Right lobe of liver (tissue), 6 donors: Measurements from ENCODE around the gene FAM210B. TPM values are rescaled to one million over a fixed set of nuclear protein-coding genes. Genes with fewer than 3 reads are reported as not detected.

ENCODE experiments used
- ATAC-seq, 4 donors: fragments of 200-7000 bp; cut with Tn5 transposase; one replicate each; pipeline ENCODE4 v1.9.1; 2020; ENCODE audit warnings: mild to moderate bottlenecking in 4 of 4, moderate library complexity in 4 of 4
- DNase-seq, 3 donors: peaks; one replicate each; pipeline ENCODE4 v3.0.0-alpha.2; 2020
- H3K27ac ChIP-seq, 3 donors: fragments of 200-600 bp; one replicate each; pipeline ENCODE4 v1.8.0; 2022
- H3K27me3 ChIP-seq, 2 donors: fragments of 200-600 bp; one replicate each; pipeline ENCODE4 v1.8.0; 2022
- H3K36me3 ChIP-seq, 4 donors: fragments of 200-600 bp; sonication (generic) in 1 of 4; one replicate each; pipeline versions ENCODE4 v1.5.1 to v1.8.0; 2017 to 2022; ENCODE audit warnings: control low read depth in 1 of 4
- H3K4me1 ChIP-seq, 4 donors: fragments of 200-600 bp; sonication (generic) in 1 of 4; one replicate each; pipeline versions ENCODE4 v1.5.1 to v1.8.0; 2017 to 2022; ENCODE audit warnings: control low read depth in 1 of 4
- H3K4me3 ChIP-seq, 3 donors: fragments of 200-600 bp; one replicate each; pipeline ENCODE4 v1.8.0; 2022
- H3K9me3 ChIP-seq, 4 donors: fragments of 200-600 bp; sonication (generic) in 1 of 4; one replicate each; pipeline versions ENCODE4 v1.5.1 to v1.8.0; 2017 to 2022; ENCODE audit warnings: control low read depth in 1 of 4
- CTCF ChIP-seq, 4 donors: fragments of 200-600 bp in 3 of 4; fragments of 450-650 bp in 1 of 4; IDR thresholded peaks; one replicate each; pipeline versions ENCODE4 v1.5.1 to v1.8.0; 2016 to 2022; ENCODE audit warnings: antibody characterized with exemption in 4 of 4, mild to moderate bottlenecking in 2 of 4
- POLR2A ChIP-seq: fragments of 450-650 bp; IDR thresholded peaks from one replicate; pipeline ENCODE4 v1.6.1; 2017; ENCODE audit warnings: antibody characterized with exemption, mild to moderate bottlenecking
- WGBS: methylation state at CpG from one replicate; pipeline ENCODE4 v1.1.6; 2018; ENCODE audit warnings: low coverage, low lambda C conversion rate; ENCODE audit not compliant: insufficient coverage; ENCODE audit errors: missing lambda C conversion rate; 5-methylcytosine and 5-hydroxymethylcytosine counted together
- intact Hi-C, 2 donors: fragments of 100-400 bp; cut with DNase I; formaldehyde crosslinking; loops; one replicate each; pipeline versions ENCODE4 v1.11.2 to v1.14.1; 2022
- total RNA-seq, 6 experiments: library from RNA; depleted of rRNA in 2 of 6; stranded (reverse); fragments of >200 nt in 2 of 6; fragmentation: NEBNext Ultra II Directional in 3 of 6; extraction: Animal tissue kit (Norgen Biotek cat#: 25700) in 3 of 6; gene quantifications; one replicate each; pipeline versions ENCODE4 v1.1.0 to v1.2.4, GENCODE V29; 2016 to 2023
- donor health status: DM: no; HTN: yes; CAD: no.
- donor health status: DM: no; HTN: no; CAD: no.
- donor health status: DM: no; HTN: no; CAD: no.
- donor health status: DM: no; HTN: yes; CAD: no.
- donor health status: DM: no; HTN: yes; CAD: no.

Gene FAM210B
- total RNA-seq, 6 experiments from 2014 or later, result 31.6 to 66.5 (median 42.8) TPM

DNA sequence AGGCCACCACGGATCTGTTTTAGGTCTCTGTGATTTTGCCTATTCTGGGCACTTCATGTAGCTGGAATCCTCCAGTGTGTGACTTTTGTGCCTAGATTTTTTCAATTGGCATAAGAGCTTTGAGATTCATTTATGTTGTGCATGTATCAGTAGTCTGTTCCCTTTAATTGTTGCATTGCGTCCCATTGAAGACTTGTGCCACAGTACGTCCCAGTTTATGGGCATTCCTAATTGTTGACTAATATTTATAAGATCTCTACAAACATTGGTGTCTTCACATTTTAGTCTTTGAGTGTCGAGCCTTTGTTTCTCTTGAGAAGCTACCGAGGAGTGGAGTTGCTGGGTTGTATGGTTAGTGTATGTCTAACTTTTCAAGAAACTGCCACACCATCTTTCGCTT, 704 bp upstream of the FAM210B start:
- DNase-seq (no peak), ATAC-seq (no peak)
- no peak overlapping the region for H3K27ac ChIP-seq
- no peaks in the 10 kb centered on the region for H3K27me3 ChIP-seq
- WGBS, result 78% methylated on average over 6 of the region's 6 CpGs
- intact Hi-C loops, result no loop called here
- peaks cover 0 to 17% (median 0%) of the 10 kb centered on the region in 4 donors for H3K4me1 ChIP-seq
- no peaks in the 10 kb centered on the region for H3K9me3 ChIP-seq
- H3K36me3 ChIP-seq, result no peaks in the 10 kb centered on the region
- no peak for TF ChIP-seq CTCF (IDR thresholded peaks at IDR 0.05)
- no peak for TF ChIP-seq POLR2A
- peak overlapping the region in 1 of 3 donors; percentile 96 for H3K4me3 ChIP-seq

GRCh38 chr20:56359212-56360132, 698 bp downstream of the FAM210B start:
- Histone ChIP-seq H3K27me3 (no peaks in the 10 kb centered on the region), H3K4me1 (peaks cover 0 to 17% (median 0%) of the 10 kb centered on the region in 4 donors), H3K36me3 (no peaks in the 10 kb centered on the region), H3K4me3 (peak overlapping the region; percentile 81 to 96 (median 88)), H3K9me3 (no peaks in the 10 kb centered on the region), H3K27ac (peak overlapping the region; percentile 80 to 93 (median 85))
- intact Hi-C loops, result no loop called here
- ATAC-seq (peak; percentile 38 to 62 (median 50)), DNase-seq (peak; percentile 54 to 66 (median 59))
- WGBS, result 19% methylated on average over 22 of the region's 51 CpGs
- no peak for TF ChIP-seq POLR2A
- no peak for TF ChIP-seq CTCF (IDR thresholded peaks at IDR 0.05)

- intact Hi-C loops, result no loop called here
- H3K4me3 ChIP-seq, result peak overlapping the region; percentile 81 to 96 (median 88)
Observed at GRCh38 chr20:56360133-56360907, 1.5 kb downstream of the FAM210B start.

DNA sequence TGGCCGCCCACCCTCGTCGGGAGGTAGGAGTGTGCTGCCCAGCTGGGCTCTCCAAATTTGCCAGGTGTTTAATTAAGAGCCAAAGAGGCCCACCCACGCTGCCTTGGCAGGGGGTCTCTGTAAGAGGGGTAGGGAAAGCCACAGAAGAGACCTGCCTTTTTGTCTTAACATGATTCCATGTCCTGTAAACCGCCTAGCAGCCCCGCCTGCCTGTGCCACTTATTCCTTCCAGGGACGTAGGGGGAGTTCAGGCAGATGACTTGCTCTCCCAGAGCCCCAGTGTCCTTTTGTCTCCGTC, 2.1 kb downstream of the FAM210B start:
- intact Hi-C loops, result no loop called here
- TF ChIP-seq POLR2A (no peak), CTCF (IDR thresholded peaks at IDR 0.05) (no peak)
- 80% methylated on average over 1 of the region's 8 CpGs for WGBS
- Histone ChIP-seq H3K9me3 (no peaks in the 10 kb centered on the region), H3K4me3 (no peak overlapping the region), H3K36me3 (peaks cover 0 to 11% (median 3%) of the 10 kb centered on the region in 4 donors), H3K27me3 (no peaks in the 10 kb centered on the region), H3K4me1 (peaks cover 0 to 17% (median 0%) of the 10 kb centered on the region in 4 donors), H3K27ac (peak overlapping the region in 1 of 3 donors; percentile 8)
- ATAC-seq (no peak), DNase-seq (no peak)

More at GRCh38 chr20:56360133-56360907, 1.5 kb downstream of the FAM210B start:
- H3K27me3 ChIP-seq, result no peaks in the 10 kb centered on the region
- H3K4me1 ChIP-seq, result peaks cover 0 to 17% (median 0%) of the 10 kb centered on the region in 4 donors
- TF ChIP-seq CTCF (IDR thresholded peaks at IDR 0.05) (no peak), POLR2A (no peak)
- peaks cover 0 to 7% (median 0%) of the 10 kb centered on the region in 4 donors for H3K36me3 ChIP-seq
- peak; percentile 44 to 64 (median 55) for ATAC-seq
- peak; percentile 49 to 82 (median 80) for DNase-seq
- H3K27ac ChIP-seq, result peak overlapping the region; percentile 3 to 93 (median 85)
- 58% methylated on average over 10 of the region's 14 CpGs for WGBS
- H3K9me3 ChIP-seq, result no peaks in the 10 kb centered on the region
